ENCODE data around the gene ENDOU.

The ENDOU gene

DNA sequence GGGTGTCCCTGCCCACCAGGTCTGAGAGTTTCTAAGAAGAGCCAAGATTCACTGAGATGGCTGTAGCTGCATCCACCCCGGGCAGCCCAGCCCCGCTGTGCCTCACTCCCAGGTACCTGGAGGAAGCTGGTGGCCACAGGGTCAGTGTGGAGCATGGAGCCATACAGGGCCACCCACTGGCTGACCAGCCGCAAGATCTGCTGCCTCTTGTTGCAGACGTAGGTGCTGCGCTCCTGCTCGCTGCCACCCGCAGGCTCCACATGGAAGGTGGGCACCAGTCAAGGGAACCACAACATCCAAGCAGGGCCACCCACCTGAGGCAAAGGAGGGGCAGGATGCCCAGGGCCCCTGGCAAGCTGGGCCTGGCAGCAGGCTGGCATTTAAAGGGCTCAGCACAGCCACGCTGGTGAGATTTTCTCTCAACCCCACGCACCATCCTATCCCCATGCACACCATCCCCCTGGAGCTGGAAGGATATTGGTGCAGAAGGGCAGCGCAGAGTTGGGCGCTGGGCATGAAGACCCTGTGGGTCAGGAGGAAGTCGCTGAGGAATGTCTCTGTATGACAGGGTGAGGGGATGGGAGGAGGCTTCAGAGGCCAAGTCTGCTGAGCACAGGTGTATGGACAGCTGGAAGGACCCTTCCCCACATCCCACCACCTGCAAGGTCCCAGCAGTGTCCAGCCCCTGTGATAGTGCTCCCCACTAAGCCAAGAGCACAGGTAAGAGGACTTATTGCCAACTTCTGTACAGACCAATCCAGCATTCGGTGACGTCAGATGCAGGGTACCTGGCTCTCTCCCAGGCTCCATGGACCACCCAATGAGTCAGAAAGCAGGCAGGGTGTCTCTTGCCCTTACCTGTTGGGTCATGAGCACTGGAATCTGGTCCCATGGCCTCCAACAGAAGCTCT lies 22.6 kb upstream of the ENDOU start:
- H3K4me3 ChIP-seq (ENCODE audit: low read depth, low read length): no peak overlapping the region
- no peak overlapping the region for H2AFZ ChIP-seq
- H3K27ac ChIP-seq: no peak overlapping the region
- peaks cover 5% of the 10 kb centered on the region for H3K79me2 ChIP-seq
- H3K9me3 ChIP-seq (ENCODE audit: control insufficient read depth, low read length): no peaks in the 10 kb centered on the region
- no peaks in the 10 kb centered on the region for H3K27me3 ChIP-seq (ENCODE audit: control insufficient read depth, insufficient read depth, low read length)
- H3K4me2 ChIP-seq (ENCODE audit: low read length): no peak overlapping the region
- peaks cover 47% of the 10 kb centered on the region for H3K4me1 ChIP-seq
- TF ChIP-seq, protein P1, sequence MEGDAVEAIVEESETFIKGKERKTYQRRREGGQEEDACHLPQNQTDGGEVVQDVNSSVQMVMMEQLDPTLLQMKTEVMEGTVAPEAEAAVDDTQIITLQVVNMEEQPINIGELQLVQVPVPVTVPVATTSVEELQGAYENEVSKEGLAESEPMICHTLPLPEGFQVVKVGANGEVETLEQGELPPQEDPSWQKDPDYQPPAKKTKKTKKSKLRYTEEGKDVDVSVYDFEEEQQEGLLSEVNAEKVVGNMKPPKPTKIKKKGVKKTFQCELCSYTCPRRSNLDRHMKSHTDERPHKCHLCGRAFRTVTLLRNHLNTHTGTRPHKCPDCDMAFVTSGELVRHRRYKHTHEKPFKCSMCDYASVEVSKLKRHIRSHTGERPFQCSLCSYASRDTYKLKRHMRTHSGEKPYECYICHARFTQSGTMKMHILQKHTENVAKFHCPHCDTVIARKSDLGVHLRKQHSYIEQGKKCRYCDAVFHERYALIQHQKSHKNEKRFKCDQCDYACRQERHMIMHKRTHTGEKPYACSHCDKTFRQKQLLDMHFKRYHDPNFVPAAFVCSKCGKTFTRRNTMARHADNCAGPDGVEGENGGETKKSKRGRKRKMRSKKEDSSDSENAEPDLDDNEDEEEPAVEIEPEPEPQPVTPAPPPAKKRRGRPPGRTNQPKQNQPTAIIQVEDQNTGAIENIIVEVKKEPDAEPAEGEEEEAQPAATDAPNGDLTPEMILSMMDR (IDR thresholded peaks at IDR 0.05): no peak
- H3K9ac ChIP-seq: no peak overlapping the region
- no peaks in the 10 kb centered on the region for H3K36me3 ChIP-seq (ENCODE audit: control insufficient read depth, insufficient read depth, low read length)

DNA sequence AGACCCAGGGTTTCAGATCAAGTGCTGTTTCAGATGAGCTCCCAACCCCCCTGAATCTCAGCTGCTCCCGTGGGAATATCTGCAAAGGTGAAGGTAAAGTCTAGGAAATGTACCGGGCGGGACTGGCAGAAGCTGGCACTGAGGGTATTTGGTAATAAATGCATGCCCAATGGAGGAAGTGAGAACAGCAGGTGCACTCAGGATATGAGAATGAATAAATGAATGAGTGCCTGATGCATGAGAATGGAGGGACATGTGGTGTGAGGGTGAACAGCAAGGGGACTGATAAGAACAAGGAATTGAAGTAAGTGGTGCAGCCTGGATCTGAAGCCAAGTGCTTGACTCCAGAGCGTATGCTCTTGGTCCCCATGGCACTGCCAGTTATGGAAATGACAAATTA lies 21.8 kb upstream of the ENDOU start:
- no peak overlapping the region for H3K9ac ChIP-seq
- peaks cover 9% of the 10 kb centered on the region for H3K79me2 ChIP-seq
- H3K27ac ChIP-seq: peak overlapping the region; percentile 99
- H3K4me2 ChIP-seq (ENCODE audit: low read length): no peak overlapping the region
- no peaks in the 10 kb centered on the region for H3K9me3 ChIP-seq (ENCODE audit: control insufficient read depth, low read length)
- H3K27me3 ChIP-seq (ENCODE audit: control insufficient read depth, insufficient read depth, low read length): no peaks in the 10 kb centered on the region
- no peaks in the 10 kb centered on the region for H3K36me3 ChIP-seq (ENCODE audit: control insufficient read depth, insufficient read depth, low read length)
- H2AFZ ChIP-seq: no peak overlapping the region
- H3K4me3 ChIP-seq (ENCODE audit: low read depth, low read length): no peak overlapping the region
- TF ChIP-seq, protein P1 (IDR thresholded peaks at IDR 0.05): no peak
- peaks cover 41% of the 10 kb centered on the region for H3K4me1 ChIP-seq

DNA sequence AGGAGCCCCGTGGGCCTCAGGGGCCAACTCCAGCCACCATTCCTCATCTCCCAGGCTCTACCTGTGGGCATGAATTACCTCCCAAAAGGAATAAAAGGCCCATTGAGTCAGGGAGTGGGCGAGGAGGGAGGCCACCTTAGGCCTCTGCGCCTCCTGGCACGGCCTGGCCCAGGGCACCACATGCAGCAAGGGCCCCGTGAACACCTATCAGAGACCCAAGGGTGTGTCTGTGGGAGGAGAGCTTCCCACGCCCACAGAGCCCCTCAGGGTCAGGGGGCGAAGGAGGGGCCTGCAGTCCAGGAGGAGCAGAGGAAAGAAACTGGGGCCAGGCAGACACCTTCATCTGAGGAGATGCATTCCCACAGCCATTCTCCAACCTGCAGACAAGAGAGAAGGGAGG lies 21.2 kb upstream of the ENDOU start:
- no peak overlapping the region for H3K4me2 ChIP-seq (ENCODE audit: low read length)
- H3K27ac ChIP-seq: peak overlapping the region; percentile 99

DNA sequence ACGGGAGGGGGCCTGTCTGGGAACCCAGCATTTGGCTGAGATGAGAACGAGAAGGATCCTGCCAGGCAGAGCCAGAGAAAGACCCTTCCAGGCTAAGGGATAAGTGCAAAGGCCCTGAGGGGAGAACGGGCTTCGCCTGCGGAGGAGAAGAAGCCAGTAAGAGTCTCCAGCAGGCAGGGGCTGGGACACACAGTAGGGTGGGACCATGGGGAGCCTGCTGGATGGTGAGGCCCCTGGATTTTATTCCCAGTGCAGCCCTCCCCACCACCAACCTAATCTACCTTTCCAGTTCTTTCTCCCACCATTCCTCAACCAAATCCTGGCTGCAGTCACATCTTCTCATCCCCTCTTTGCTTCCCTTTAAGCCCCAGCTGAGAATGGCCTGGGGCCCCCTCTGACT lies 20.8 kb upstream of the ENDOU start:
- Histone ChIP-seq H3K79me2 (peaks cover 6% of the 10 kb centered on the region), H3K9me3 (ENCODE audit: control insufficient read depth, low read length) (no peaks in the 10 kb centered on the region), H3K4me1 (peaks cover 44% of the 10 kb centered on the region), H3K9ac (no peak overlapping the region), H3K36me3 (ENCODE audit: control insufficient read depth, insufficient read depth, low read length) (no peaks in the 10 kb centered on the region), H3K4me3 (ENCODE audit: low read depth, low read length) (peak overlapping the region; percentile 3), H3K4me2 (ENCODE audit: low read length) (peak overlapping the region; percentile 20), H3K27me3 (ENCODE audit: control insufficient read depth, insufficient read depth, low read length) (no peaks in the 10 kb centered on the region), H3K27ac (peak overlapping the region; percentile 99), H2AFZ (peak overlapping the region; percentile 54)
- TF ChIP-seq, protein P1 (IDR thresholded peaks at IDR 0.05): no peak

More for the DNA sequence above, 21.2 kb upstream of the ENDOU start:
- H3K36me3 ChIP-seq (ENCODE audit: control insufficient read depth, insufficient read depth, low read length): no peaks in the 10 kb centered on the region
- H3K4me3 ChIP-seq (ENCODE audit: low read depth, low read length): no peak overlapping the region
- H3K27me3 ChIP-seq (ENCODE audit: control insufficient read depth, insufficient read depth, low read length): no peaks in the 10 kb centered on the region
- no peak overlapping the region for H2AFZ ChIP-seq
- peaks cover 6% of the 10 kb centered on the region for H3K79me2 ChIP-seq
- TF ChIP-seq, protein P1 (IDR thresholded peaks at IDR 0.05): no peak
- H3K4me1 ChIP-seq: peaks cover 39% of the 10 kb centered on the region
- H3K9ac ChIP-seq: no peak overlapping the region
- H3K9me3 ChIP-seq (ENCODE audit: control insufficient read depth, low read length): no peaks in the 10 kb centered on the region
